ENCODE data around the gene PRRT1B. TPM values are rescaled to one million over a fixed set of nuclear protein-coding genes. Genes with fewer than 3 reads are reported as not detected.

The PRRT1B gene
- total RNA-seq, 2 experiments from 2014 or later, result not detected

DNA sequence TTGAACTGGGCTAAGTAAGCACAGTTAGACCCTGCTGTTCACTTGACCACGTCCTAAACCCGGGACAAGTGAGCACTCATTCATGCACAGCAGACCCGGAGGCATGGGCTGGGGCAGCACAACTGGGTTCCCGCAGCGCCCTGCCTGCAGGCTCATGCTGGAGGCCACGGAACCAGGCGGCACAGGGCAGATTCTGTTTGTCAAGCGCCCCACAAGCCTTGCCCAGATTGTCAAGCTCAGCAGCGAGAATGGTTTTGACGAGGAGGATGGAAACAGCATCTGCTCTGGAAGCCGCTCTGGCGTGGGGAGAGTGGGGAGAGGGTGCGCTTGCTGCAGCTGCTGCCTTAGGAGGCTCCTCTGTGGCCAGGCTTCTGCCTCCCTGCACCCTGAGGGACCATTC, 32.7 kb downstream of the PRRT1B start:
- peak; percentile 7 for ATAC-seq
- peaks cover 58% of the 10 kb centered on the region for H3K36me3 Mint-ChIP-seq (ENCODE audit: low read depth)
- H3K4me1 Mint-ChIP-seq (ENCODE audit: low read depth), result peaks cover 32% of the 10 kb centered on the region
- peak overlapping the region; percentile 95 for H3K27ac Mint-ChIP-seq
- H3K9me3 Mint-ChIP-seq (ENCODE audit: insufficient read depth), result no peaks in the 10 kb centered on the region
- no peak for DNase-seq
- no peaks in the 10 kb centered on the region for H3K27me3 Mint-ChIP-seq (ENCODE audit: low read depth)
- H3K4me3 Mint-ChIP-seq, result peak overlapping the region; percentile 57
- ChIA-PET POLR2A (interaction anchor here (1.0 to 1.6 kb wide), 4 partner anchors 31 to 166 kb away, joined by 3 to 5 read pairs (median 4); no protein-coding TSS in a partner anchor), CTCF (interaction anchor here (1.4 to 1.9 kb wide), 2 partner anchors 14 to 162 kb away, joined by 4 to 9 read pairs; no protein-coding TSS in a partner anchor)

- POLR2A ChIA-PET, result interaction anchor here (0.9 to 1.6 kb wide), 6 partner anchors 9 to 165 kb away, joined by 3 to 7 read pairs (median 4); no protein-coding TSS in a partner anchor
Observed at GRCh38 chr9:131578731-131579504, 33.6 kb downstream of the PRRT1B start.

DNA sequence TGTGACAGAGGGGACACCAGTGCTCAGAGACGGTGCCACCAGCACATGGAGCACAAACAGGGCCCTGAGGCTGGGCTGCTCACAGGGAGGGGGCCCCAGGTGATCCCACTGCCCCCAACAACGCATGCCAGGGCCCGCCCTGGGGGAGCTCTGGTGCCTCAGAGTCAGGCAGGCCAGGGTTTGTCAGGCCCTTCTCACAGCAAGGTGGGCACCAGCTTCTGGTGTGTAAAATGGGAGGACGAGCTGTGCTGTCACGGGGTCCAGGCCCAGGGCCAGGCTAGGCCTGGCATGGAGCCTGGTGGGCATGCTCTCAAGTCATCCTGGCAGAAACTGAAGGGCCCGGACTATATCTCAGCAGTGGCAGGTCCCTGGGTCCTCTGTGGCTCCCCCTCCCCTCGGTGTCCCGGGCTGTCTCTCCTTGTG, 34.5 kb downstream of the PRRT1B start:
- H3K4me1 Mint-ChIP-seq (ENCODE audit: low read depth), result peaks cover 48% of the 10 kb centered on the region
- no peak for ATAC-seq
- no peak for DNase-seq
- H3K36me3 Mint-ChIP-seq (ENCODE audit: low read depth), result peaks cover 70% of the 10 kb centered on the region
- no peaks in the 10 kb centered on the region for H3K27me3 Mint-ChIP-seq (ENCODE audit: low read depth)
- ChIA-PET POLR2A (interaction anchor here (1.3 to 1.6 kb wide), 2 partner anchors 8 to 164 kb away, joined by 5 to 7 read pairs; no protein-coding TSS in a partner anchor), CTCF (interaction anchor here (1.3 to 1.9 kb wide), 2 partner anchors 12 to 45 kb away, joined by 3 to 9 read pairs; no protein-coding TSS in a partner anchor)
- no peaks in the 10 kb centered on the region for H3K9me3 Mint-ChIP-seq (ENCODE audit: insufficient read depth)
- H3K27ac Mint-ChIP-seq, result peak overlapping the region; percentile 95
- H3K4me3 Mint-ChIP-seq, result no peak overlapping the region

More at GRCh38 chr9:131578731-131579504, 33.6 kb downstream of the PRRT1B start:
- Mint-ChIP-seq H3K9me3 (ENCODE audit: insufficient read depth) (no peaks in the 10 kb centered on the region), H3K36me3 (ENCODE audit: low read depth) (peaks cover 65% of the 10 kb centered on the region), H3K27ac (peak overlapping the region; percentile 95), H3K27me3 (ENCODE audit: low read depth) (no peaks in the 10 kb centered on the region), H3K4me3 (peak overlapping the region; percentile 57), H3K4me1 (ENCODE audit: low read depth) (peaks cover 41% of the 10 kb centered on the region)
- ATAC-seq (peak; percentile 89), DNase-seq (peak; percentile 75)
- CTCF ChIA-PET, result interaction anchor here (1.3 to 1.9 kb wide), 3 partner anchors 13 to 162 kb away, joined by 3 to 9 read pairs (median 4); no protein-coding TSS in a partner anchor

DNA sequence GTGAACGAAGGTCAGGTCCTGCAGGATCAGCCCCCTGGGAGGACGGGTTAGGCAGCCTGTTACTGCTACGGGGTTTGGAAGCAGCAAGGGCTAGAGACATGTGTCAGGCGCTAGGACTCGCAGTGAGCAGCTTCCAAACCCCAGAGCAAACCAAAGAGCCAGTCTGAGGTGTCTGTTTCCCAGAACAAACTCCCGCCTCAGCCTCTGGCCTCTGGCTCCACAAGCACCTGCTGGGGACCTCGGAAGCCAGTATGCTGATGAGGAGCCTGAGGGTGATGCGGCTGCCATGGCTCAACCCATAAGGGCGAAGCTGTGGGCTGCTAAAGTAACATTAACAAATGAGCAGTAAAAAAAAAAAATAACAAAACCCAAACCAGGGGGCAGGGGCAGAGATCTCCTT, 35.0 kb downstream of the PRRT1B start:
- H3K4me3 Mint-ChIP-seq, result no peak overlapping the region
- peaks cover 73% of the 10 kb centered on the region for H3K36me3 Mint-ChIP-seq (ENCODE audit: low read depth)
- POLR2A ChIA-PET, result no interaction called here
- no peaks in the 10 kb centered on the region for H3K9me3 Mint-ChIP-seq (ENCODE audit: insufficient read depth)
- H3K27ac Mint-ChIP-seq, result peak overlapping the region; percentile 30
- peaks cover 53% of the 10 kb centered on the region for H3K4me1 Mint-ChIP-seq (ENCODE audit: low read depth)
- no peak for DNase-seq
- H3K27me3 Mint-ChIP-seq (ENCODE audit: low read depth), result no peaks in the 10 kb centered on the region
- CTCF ChIA-PET, result no interaction called here
- ATAC-seq, result no peak

GRCh38 chr9:131582056-131582455, 36.7 kb downstream of the PRRT1B start:
- Mint-ChIP-seq H3K27me3 (ENCODE audit: low read depth) (no peaks in the 10 kb centered on the region), H3K27ac (no peak overlapping the region), H3K4me1 (ENCODE audit: low read depth) (peaks cover 64% of the 10 kb centered on the region), H3K4me3 (no peak overlapping the region), H3K9me3 (ENCODE audit: insufficient read depth) (no peaks in the 10 kb centered on the region), H3K36me3 (ENCODE audit: low read depth) (peaks cover 67% of the 10 kb centered on the region)
- ChIA-PET CTCF (no interaction called here), POLR2A (no interaction called here)
- no peak for DNase-seq
- ATAC-seq, result no peak

- no peaks in the 10 kb centered on the region for H3K27me3 Mint-ChIP-seq (ENCODE audit: low read depth)
- peaks cover 64% of the 10 kb centered on the region for H3K4me1 Mint-ChIP-seq (ENCODE audit: low read depth)
- H3K36me3 Mint-ChIP-seq (ENCODE audit: low read depth), result peaks cover 68% of the 10 kb centered on the region
- ChIA-PET POLR2A (no interaction called here), CTCF (no interaction called here)
- peak overlapping the region; percentile 61 for H3K27ac Mint-ChIP-seq
- ATAC-seq (no peak), DNase-seq (no peak)
- no peak overlapping the region for H3K4me3 Mint-ChIP-seq
- H3K9me3 Mint-ChIP-seq (ENCODE audit: insufficient read depth), result no peaks in the 10 kb centered on the region
Observed at GRCh38 chr9:131582466-131583336, 37.4 kb downstream of the PRRT1B start.

DNA sequence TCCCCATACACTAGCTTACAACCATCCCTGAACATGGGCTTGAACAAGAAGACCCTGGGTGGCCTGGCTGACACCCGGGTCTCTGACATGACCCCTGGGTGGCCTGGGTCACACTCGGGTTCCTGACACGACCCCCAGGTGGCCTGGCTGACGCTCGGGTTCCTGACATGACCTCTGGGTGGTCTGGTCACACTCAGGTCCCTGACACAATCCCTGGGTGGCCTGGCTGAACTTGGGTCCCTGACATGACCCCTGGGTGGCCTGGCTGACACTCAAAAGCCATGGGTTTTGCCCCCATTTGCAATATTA, 38.0 kb downstream of the PRRT1B start:
- H3K27ac Mint-ChIP-seq, result peak overlapping the region; percentile 79
- no peak for ATAC-seq
- no peaks in the 10 kb centered on the region for H3K27me3 Mint-ChIP-seq (ENCODE audit: low read depth)
- ChIA-PET POLR2A (no interaction called here), CTCF (no interaction called here)
- H3K9me3 Mint-ChIP-seq (ENCODE audit: insufficient read depth), result no peaks in the 10 kb centered on the region
- H3K4me1 Mint-ChIP-seq (ENCODE audit: low read depth), result peaks cover 60% of the 10 kb centered on the region
- peaks cover 66% of the 10 kb centered on the region for H3K36me3 Mint-ChIP-seq (ENCODE audit: low read depth)
- H3K4me3 Mint-ChIP-seq, result no peak overlapping the region
- no peak for DNase-seq

DNA sequence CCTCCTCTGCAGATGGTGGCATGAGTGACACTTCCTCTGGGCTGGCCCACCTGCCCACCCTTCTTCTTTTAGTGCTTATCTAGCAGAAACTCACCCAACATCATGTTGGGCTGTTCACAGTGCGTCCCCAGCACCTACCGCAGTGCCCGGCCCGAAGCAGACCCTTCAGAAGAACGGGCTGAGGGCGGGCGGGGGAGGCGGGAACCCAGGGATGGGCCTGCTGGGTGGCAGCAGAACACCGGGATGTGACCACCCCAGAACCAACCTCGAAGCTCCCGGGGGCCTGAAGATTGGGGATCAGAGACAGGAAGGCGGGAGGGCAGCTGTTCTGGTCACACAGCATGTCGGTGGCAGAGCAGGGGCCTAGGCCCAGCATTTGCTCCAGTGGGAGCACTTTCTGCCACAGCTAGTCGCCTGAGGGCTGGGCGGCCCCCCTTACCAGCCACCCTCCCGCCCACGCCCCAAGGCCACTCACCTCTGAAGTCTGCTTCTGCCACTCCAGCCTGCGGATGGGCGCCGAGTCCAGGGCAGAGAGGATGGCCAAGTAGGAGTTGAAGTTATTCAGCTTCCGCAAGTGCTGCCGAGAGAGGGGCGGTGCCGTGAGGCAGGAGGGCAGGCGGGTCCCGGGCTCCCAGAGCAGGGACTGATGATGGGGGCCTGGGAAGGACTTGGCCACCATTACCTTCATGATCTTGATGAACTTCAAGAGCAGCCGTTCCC, 38.7 kb downstream of the PRRT1B start:
- Mint-ChIP-seq H3K9me3 (ENCODE audit: insufficient read depth) (no peaks in the 10 kb centered on the region), H3K4me3 (no peak overlapping the region), H3K27ac (peak overlapping the region; percentile 95), H3K36me3 (ENCODE audit: low read depth) (peaks cover 67% of the 10 kb centered on the region), H3K27me3 (ENCODE audit: low read depth) (no peaks in the 10 kb centered on the region), H3K4me1 (ENCODE audit: low read depth) (peaks cover 56% of the 10 kb centered on the region)
- POLR2A ChIA-PET, result interaction anchor here (1.8 kb wide), 1 partner anchor 186 kb away, joined by 4 read pairs; no protein-coding TSS in a partner anchor
- ATAC-seq, result no peak
- CTCF ChIA-PET, result interaction anchor here (2.0 kb wide), 1 partner anchor 160 kb away, joined by 20 read pairs; no protein-coding TSS in a partner anchor
- DNase-seq, result no peak

- POLR2A ChIA-PET, result interaction anchor here (0.6 to 1.8 kb wide), 4 partner anchors 51 to 190 kb away, joined by 3 to 6 read pairs (median 4); no protein-coding TSS in a partner anchor
- peak overlapping the region; percentile 42 for H3K4me3 Mint-ChIP-seq
- peaks cover 65% of the 10 kb centered on the region for H3K36me3 Mint-ChIP-seq (ENCODE audit: low read depth)
Observed at GRCh38 chr9:131584858-131585257, 39.5 kb downstream of the PRRT1B start.

GRCh38 chr9:131585375-131585774, 40.1 kb downstream of the PRRT1B start:
- peaks cover 59% of the 10 kb centered on the region for H3K4me1 Mint-ChIP-seq (ENCODE audit: low read depth)

More at GRCh38 chr9:131584858-131585257, 39.5 kb downstream of the PRRT1B start:
- CTCF ChIA-PET, result interaction anchor here (0.8 to 2.0 kb wide), 11 partner anchors 13 to 235 kb away, joined by 3 to 20 read pairs (median 5); partner anchors contain the start of gene RAPGEF1
- H3K27me3 Mint-ChIP-seq (ENCODE audit: low read depth), result no peaks in the 10 kb centered on the region
- peak overlapping the region; percentile 95 for H3K27ac Mint-ChIP-seq
- no peaks in the 10 kb centered on the region for H3K9me3 Mint-ChIP-seq (ENCODE audit: insufficient read depth)
- ATAC-seq (peak; percentile 25), DNase-seq (peak; percentile 42)
- peaks cover 56% of the 10 kb centered on the region for H3K4me1 Mint-ChIP-seq (ENCODE audit: low read depth)

GRCh38 chr9:131587331-131587730, 42.0 kb downstream of the PRRT1B start:
- Mint-ChIP-seq H3K4me1 (ENCODE audit: low read depth) (peaks cover 74% of the 10 kb centered on the region), H3K27ac (peak overlapping the region; percentile 78), H3K9me3 (ENCODE audit: insufficient read depth) (no peaks in the 10 kb centered on the region), H3K36me3 (ENCODE audit: low read depth) (peaks cover 66% of the 10 kb centered on the region), H3K4me3 (no peak overlapping the region), H3K27me3 (ENCODE audit: low read depth) (no peaks in the 10 kb centered on the region)
- ATAC-seq (no peak), DNase-seq (no peak)
- POLR2A ChIA-PET, result interaction anchor here (0.7 to 1.5 kb wide), 2 partner anchors 8 to 91 kb away, joined by 3 to 7 read pairs; no protein-coding TSS in a partner anchor
- CTCF ChIA-PET, result interaction anchor here (1.0 kb wide), 1 partner anchor 152 kb away, joined by 3 read pairs; no protein-coding TSS in a partner anchor

More at GRCh38 chr9:131585375-131585774, 40.1 kb downstream of the PRRT1B start:
- Mint-ChIP-seq H3K36me3 (ENCODE audit: low read depth) (peaks cover 64% of the 10 kb centered on the region), H3K27me3 (ENCODE audit: low read depth) (no peaks in the 10 kb centered on the region), H3K9me3 (ENCODE audit: insufficient read depth) (no peaks in the 10 kb centered on the region), H3K27ac (peak overlapping the region; percentile 95), H3K4me3 (peak overlapping the region; percentile 42)
- ChIA-PET CTCF (interaction anchor here (0.7 to 2.0 kb wide), 13 partner anchors 12 to 329 kb away, joined by 3 to 20 read pairs (median 4); partner anchors contain the start of gene RAPGEF1), POLR2A (interaction anchor here (0.6 to 1.8 kb wide), 7 partner anchors 17 to 191 kb away, joined by 3 to 6 read pairs (median 4); partner anchors contain the start of gene UCK1)
- DNase-seq (peak; percentile 77), ATAC-seq (peak; percentile 87)

Data from activated CD8-positive, alpha-beta T cell treated with anti-CD3 and anti-CD28 coated beads, Interleukin-2, amount 10 ng/mL, durations not matched to agents 7 days and 5 days (primary cell).